D721Med (cell line): ENCODE results near the gene DBN1.

Source experiments
- DNase-seq: peaks from one replicate; pipeline ENCODE4 v3.0.0; 2011; ENCODE audit warnings: low spot score; ENCODE audit not compliant: insufficient read length
- FAIRE-seq: peaks from 2 replicates; lab custom pipeline; 2011; peaks lifted over from hg19 to GRCh38; lab: Jason Lieb, UNC
- CTCF ChIP-seq: IDR thresholded peaks from 2 replicates; pipeline ENCODE4 v1.5.1; 2012; ENCODE audit warnings: mild to moderate bottlenecking, control low read depth; ENCODE audit not compliant: insufficient read depth; ENCODE audit errors: missing control alignments

The DBN1 gene

GRCh38 chr5:177437623-177438022 is 35.8 kb downstream of the DBN1 start:
- TF ChIP-seq CTCF, result no peak
- no peak for FAIRE-seq
- no peak for DNase-seq

GRCh38 chr5:177435847-177436536 is 37.4 kb downstream of the DBN1 start:
- FAIRE-seq (no peak), DNase-seq (no peak)
- no peak for TF ChIP-seq CTCF

- DNase-seq (no peak), FAIRE-seq (no peak)
- TF ChIP-seq CTCF, result no peak
Observed at GRCh38 chr5:177434942-177435738, 38.3 kb downstream of the DBN1 start.

- DNase-seq (no peak), FAIRE-seq (no peak)
- no peak for TF ChIP-seq CTCF
Observed at GRCh38 chr5:177434437-177434836, 39.0 kb downstream of the DBN1 start.

GRCh38 chr5:177433658-177434217 is 39.7 kb downstream of the DBN1 start:
- FAIRE-seq (no peak), DNase-seq (no peak)
- TF ChIP-seq CTCF, result no peak

GRCh38 chr5:177432839-177433657 is 40.4 kb downstream of the DBN1 start:
- TF ChIP-seq CTCF, result no peak
- DNase-seq, result no peak
- FAIRE-seq, result no peak
